SK-N-SH (cell line): ENCODE data around the gene DRAP1.

Source experiments
- CTCF ChIP-seq: fragments of 200-600 bp; sonication (generic); IDR thresholded peaks from 2 replicates; pipeline ENCODE4 v1.6.1; 2017; ENCODE audit warnings: antibody characterized with exemption, mild to moderate bottlenecking, moderate library complexity
- EP300 ChIP-seq, 2 experiments: IDR thresholded peaks; 2 replicates each; pipeline versions ENCODE4 v1.4.0 to v1.6.1; 2012; ENCODE audit warnings: borderline replicate concordance in 1 of 2, low read depth in 1 of 2, low read length in 1 of 2
- GABPA ChIP-seq: IDR thresholded peaks from 2 replicates; pipeline ENCODE4 v1.4.0; 2012; ENCODE audit warnings: low read depth, mild to moderate bottlenecking
- NRF1 ChIP-seq: IDR thresholded peaks from 2 replicates; pipeline ENCODE4 v1.6.1; 2012; ENCODE audit warnings: low read depth, mild to moderate bottlenecking, low read length
- PBX3 ChIP-seq: IDR thresholded peaks from 2 replicates; pipeline ENCODE4; 2012
- POLR2AphosphoS5 ChIP-seq: IDR thresholded peaks from 2 replicates; pipeline ENCODE4 v1.6.1; 2012; ENCODE audit warnings: low read depth, low read length
- REST ChIP-seq: IDR thresholded peaks from 2 replicates; pipeline ENCODE4 v1.6.1; 2012; ENCODE audit warnings: mild to moderate bottlenecking, low read depth, low read length, moderate library complexity
- USF2 ChIP-seq: fragments of 150-350 bp; IDR thresholded peaks from 2 replicates; pipeline ENCODE4 v1.6.1; 2017; ENCODE audit warnings: antibody characterized with exemption, low read length, low read depth, borderline replicate concordance

GRCh38 chr11:65892661-65893317, 26.4 kb upstream of the DRAP1 start:
- no peak; the same call in none of the 2 replicates for TF ChIP-seq POLR2AphosphoS5
- no peak for TF ChIP-seq CTCF
- TF ChIP-seq USF2: no peak
- no peak for TF ChIP-seq PBX3
- no peak for TF ChIP-seq NRF1
- no peak for TF ChIP-seq REST
- TF ChIP-seq GABPA: no peak
- TF ChIP-seq EP300 (IDR thresholded peaks at IDR 0.05; ENCODE audit: borderline replicate concordance in 1 of 2, low read depth in 1 of 2, low read length in 1 of 2): no peak
